ENCODE results near the gene IQCK.

DNA sequence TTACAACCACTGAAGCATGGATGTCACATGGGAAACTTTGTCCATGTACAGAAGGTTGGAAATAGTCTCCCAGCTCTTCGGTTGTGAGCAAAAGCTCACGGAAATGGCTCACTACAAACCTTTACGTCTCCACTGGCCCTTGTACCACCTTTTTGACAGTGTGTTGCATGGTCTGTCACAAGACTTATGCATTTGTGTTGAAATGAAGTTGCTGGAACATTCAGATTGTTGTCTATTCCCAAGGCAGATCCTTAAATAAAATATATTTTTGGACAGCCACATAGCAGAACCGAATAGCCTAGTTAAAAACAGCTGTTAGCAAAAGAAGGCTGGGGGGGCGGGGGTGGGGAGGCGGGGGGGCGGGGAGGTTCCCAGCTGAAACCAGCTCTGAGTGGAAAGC is 39.3 kb upstream of the IQCK start:
- TF ChIP-seq, protein P1, sequence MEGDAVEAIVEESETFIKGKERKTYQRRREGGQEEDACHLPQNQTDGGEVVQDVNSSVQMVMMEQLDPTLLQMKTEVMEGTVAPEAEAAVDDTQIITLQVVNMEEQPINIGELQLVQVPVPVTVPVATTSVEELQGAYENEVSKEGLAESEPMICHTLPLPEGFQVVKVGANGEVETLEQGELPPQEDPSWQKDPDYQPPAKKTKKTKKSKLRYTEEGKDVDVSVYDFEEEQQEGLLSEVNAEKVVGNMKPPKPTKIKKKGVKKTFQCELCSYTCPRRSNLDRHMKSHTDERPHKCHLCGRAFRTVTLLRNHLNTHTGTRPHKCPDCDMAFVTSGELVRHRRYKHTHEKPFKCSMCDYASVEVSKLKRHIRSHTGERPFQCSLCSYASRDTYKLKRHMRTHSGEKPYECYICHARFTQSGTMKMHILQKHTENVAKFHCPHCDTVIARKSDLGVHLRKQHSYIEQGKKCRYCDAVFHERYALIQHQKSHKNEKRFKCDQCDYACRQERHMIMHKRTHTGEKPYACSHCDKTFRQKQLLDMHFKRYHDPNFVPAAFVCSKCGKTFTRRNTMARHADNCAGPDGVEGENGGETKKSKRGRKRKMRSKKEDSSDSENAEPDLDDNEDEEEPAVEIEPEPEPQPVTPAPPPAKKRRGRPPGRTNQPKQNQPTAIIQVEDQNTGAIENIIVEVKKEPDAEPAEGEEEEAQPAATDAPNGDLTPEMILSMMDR (IDR thresholded peaks at IDR 0.05), result no peak
- TF ChIP-seq POLR2A (IDR thresholded peaks at IDR 0.05), result no peak

Data from testis (tissue), 2 donors.